Glutamatergic neuron (in vitro differentiated cells): Measurements from ENCODE around the gene TRMT2A. TPM values are rescaled to one million over a fixed set of nuclear protein-coding genes. Genes with fewer than 3 reads are reported as not detected.

Experiments
- DNase-seq: peaks from one replicate; pipeline ENCODE4 v3.0.0; 2022
- H3K27ac Mint-ChIP-seq: one replicate; pipeline ENCODE4 v1.8.0; 2020; ENCODE audit warnings: mild to moderate bottlenecking, mixed read lengths, inconsistent platforms; ENCODE audit not compliant: unreplicated experiment
- H3K27me3 Mint-ChIP-seq: one replicate; pipeline ENCODE4 v1.8.0; 2020; ENCODE audit warnings: mild to moderate bottlenecking, moderate library complexity, mixed read lengths, inconsistent platforms; ENCODE audit not compliant: unreplicated experiment
- H3K36me3 Mint-ChIP-seq: one replicate; pipeline ENCODE4 v1.8.0; 2020; ENCODE audit warnings: mild to moderate bottlenecking, mixed read lengths, inconsistent platforms; ENCODE audit not compliant: unreplicated experiment
- H3K4me1 Mint-ChIP-seq: one replicate; pipeline ENCODE4 v1.8.0; 2020; ENCODE audit warnings: mild to moderate bottlenecking, low read depth, mixed read lengths, inconsistent platforms; ENCODE audit not compliant: unreplicated experiment
- H3K4me3 Mint-ChIP-seq: one replicate; pipeline ENCODE4 v1.8.0; 2020; ENCODE audit warnings: mild to moderate bottlenecking, mixed read lengths, inconsistent platforms; ENCODE audit not compliant: unreplicated experiment
- H3K9me3 Mint-ChIP-seq: one replicate; pipeline ENCODE4 v1.8.0; 2020; ENCODE audit warnings: mild to moderate bottlenecking, moderate library complexity, mixed read lengths, inconsistent platforms; ENCODE audit not compliant: unreplicated experiment
- long read RNA-seq: library from polyadenylated mRNA; unstranded; transcript quantifications from one replicate; pipeline ENCODE4 v2.0.0, GENCODE V29; 2020; ENCODE audit not compliant: unreplicated experiment
- total RNA-seq: library from RNA; stranded (reverse); fragmentation: NEBNext Ultra II Directional; extraction: Animal tissue kit (Norgen Biotek cat#: 25700); gene quantifications from one replicate; pipeline ENCODE4 v1.2.1, GENCODE V29; 2021; ENCODE audit not compliant: unreplicated experiment
- TF ChIP-seq, protein P1 (sequence below): fragments of 200-600 bp; sonication (generic); IDR thresholded peaks from one replicate; pipeline ENCODE4 v1.5.0; 2021; ENCODE audit not compliant: partially characterized antibody, unreplicated experiment

TRMT2A gene, protein sequence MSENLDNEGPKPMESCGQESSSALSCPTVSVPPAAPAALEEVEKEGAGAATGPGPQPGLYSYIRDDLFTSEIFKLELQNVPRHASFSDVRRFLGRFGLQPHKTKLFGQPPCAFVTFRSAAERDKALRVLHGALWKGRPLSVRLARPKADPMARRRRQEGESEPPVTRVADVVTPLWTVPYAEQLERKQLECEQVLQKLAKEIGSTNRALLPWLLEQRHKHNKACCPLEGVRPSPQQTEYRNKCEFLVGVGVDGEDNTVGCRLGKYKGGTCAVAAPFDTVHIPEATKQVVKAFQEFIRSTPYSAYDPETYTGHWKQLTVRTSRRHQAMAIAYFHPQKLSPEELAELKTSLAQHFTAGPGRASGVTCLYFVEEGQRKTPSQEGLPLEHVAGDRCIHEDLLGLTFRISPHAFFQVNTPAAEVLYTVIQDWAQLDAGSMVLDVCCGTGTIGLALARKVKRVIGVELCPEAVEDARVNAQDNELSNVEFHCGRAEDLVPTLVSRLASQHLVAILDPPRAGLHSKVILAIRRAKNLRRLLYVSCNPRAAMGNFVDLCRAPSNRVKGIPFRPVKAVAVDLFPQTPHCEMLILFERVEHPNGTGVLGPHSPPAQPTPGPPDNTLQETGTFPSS
- 62.1 TPM for total RNA-seq
- long read RNA-seq, transcript TRMT2A-201 (12 exons, 2,964 nt), result major isoform, 7 of 20 reads
- long read RNA-seq, partial matches to known transcripts, result 2 of 20 reads
- long read RNA-seq, other reads (novel, unspliced or antisense), result 9 of 20 reads

DNA sequence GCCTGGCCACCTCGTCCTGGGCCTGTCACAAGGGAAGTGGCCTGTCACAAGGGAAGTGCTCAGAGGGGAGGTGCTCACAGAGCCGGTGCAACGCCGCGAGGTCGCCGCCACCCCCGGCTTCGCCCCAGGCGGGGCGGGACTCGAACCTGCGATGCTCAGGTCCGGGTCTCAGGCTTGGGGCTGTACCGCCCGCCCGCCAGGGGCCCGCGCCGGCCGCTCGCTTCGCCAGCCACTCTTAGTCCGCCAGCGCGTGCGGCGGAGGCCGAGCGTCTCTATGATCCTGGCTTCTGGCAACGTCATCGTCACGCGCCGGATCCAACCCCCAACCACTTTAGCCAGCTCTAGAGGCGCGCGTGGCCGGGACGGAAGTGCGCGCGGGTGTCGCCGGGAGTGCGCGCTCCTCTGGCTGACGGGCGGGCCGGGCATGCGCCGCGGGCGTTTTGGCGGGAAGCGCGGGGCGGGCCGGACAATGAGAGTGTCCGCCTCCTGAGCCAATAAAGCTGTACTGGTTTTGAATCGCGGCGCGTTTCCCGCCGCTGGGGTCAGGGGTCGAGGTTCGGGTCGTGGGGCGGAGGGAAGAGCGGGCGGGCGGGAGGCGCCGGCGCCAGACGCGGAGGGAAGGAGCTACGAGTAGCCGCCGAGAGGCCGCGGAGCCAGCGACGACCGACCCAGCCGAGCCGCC is at the start of gene TRMT2A:
Gene TRMT2A, minus strand, starts transcription at position 276 of the 682 bp plus-strand sequence. CDS start 320 bp downstream, outside the sequence.
- H3K9me3 Mint-ChIP-seq, result peaks cover 5% of the 10 kb centered on the region
- peaks cover 12% of the 10 kb centered on the region for H3K27me3 Mint-ChIP-seq
- peak within 1 kb of the TSS; percentile 89 for H3K27ac Mint-ChIP-seq
- TF ChIP-seq, protein P1, sequence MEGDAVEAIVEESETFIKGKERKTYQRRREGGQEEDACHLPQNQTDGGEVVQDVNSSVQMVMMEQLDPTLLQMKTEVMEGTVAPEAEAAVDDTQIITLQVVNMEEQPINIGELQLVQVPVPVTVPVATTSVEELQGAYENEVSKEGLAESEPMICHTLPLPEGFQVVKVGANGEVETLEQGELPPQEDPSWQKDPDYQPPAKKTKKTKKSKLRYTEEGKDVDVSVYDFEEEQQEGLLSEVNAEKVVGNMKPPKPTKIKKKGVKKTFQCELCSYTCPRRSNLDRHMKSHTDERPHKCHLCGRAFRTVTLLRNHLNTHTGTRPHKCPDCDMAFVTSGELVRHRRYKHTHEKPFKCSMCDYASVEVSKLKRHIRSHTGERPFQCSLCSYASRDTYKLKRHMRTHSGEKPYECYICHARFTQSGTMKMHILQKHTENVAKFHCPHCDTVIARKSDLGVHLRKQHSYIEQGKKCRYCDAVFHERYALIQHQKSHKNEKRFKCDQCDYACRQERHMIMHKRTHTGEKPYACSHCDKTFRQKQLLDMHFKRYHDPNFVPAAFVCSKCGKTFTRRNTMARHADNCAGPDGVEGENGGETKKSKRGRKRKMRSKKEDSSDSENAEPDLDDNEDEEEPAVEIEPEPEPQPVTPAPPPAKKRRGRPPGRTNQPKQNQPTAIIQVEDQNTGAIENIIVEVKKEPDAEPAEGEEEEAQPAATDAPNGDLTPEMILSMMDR, result no peak
- H3K4me1 Mint-ChIP-seq, result peaks cover 4% of the 10 kb centered on the region
- DNase-seq, result peak; percentile 98
- H3K36me3 Mint-ChIP-seq, result no peaks in the 10 kb centered on the region
- peak within 1 kb of the TSS; percentile 91 for H3K4me3 Mint-ChIP-seq

DNA sequence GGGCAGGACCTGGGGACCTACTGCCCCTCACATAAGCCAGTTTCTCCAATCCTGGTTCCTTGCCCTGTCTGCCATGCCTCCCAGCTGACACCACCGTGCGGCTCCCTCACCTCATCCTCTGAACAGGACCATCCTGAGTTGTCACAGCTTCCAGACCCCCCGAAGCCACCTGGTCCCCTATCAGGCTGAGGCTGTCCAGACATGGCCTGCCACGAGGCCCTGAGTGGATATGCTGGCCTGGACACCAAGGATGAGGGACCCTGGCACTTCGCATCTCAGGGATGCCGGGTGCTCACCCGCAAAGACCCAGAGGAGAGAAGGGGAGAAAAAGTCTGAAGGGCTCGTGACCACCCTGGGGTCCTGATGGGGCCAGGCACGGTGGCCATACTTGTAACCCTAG is 49.7 kb upstream of the TRMT2A start:
- Mint-ChIP-seq H3K27ac (no peak overlapping the region), H3K4me3 (no peak overlapping the region), H3K9me3 (no peaks in the 10 kb centered on the region), H3K36me3 (no peaks in the 10 kb centered on the region), H3K27me3 (peaks cover 2% of the 10 kb centered on the region), H3K4me1 (no peaks in the 10 kb centered on the region)
- TF ChIP-seq, protein P1, result no peak
- no peak for DNase-seq

DNA sequence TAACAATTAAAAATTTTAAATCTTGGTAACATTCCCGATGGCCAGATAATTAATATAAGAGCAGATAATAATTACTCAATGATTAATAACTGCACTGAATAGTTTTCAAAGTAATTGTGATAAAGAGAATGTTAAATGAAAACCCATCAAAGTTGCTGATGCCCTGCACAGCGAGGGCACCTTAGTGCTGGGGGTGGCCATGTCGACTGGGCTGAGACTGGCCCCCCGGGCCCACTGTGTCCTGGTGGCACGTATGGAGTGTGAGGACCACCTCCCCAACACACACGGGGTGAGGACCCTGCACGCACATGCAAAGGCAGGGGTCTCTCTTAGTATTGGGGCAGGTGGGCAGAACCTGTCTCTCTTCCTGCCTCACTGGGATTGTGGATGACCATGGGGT is 48.9 kb upstream of the TRMT2A start:
- Mint-ChIP-seq H3K9me3 (no peaks in the 10 kb centered on the region), H3K27ac (no peak overlapping the region), H3K27me3 (peaks cover 2% of the 10 kb centered on the region), H3K4me1 (no peaks in the 10 kb centered on the region), H3K36me3 (no peaks in the 10 kb centered on the region), H3K4me3 (no peak overlapping the region)
- TF ChIP-seq, protein P1, result no peak
- DNase-seq, result no peak

DNA sequence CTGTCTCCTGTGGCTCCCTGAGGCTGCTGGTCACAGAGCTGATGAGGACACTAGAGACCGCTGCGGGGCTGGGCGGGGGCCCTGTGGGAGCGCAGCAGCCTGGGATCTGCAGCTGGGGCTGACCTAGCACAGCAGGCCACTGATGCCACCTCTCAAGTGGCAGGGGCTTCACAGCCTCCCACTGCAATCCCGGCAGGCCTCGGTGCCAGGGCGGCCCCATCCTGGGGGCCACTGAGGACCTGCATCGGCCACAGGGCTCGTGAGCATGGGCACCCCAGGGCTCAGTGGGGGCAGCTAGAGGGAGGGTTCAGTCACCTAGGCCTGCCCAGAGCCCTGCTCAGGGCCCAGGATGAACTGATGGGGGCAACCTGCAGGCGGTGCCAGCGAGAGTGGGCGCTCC is 48.4 kb upstream of the TRMT2A start:
- Mint-ChIP-seq H3K4me3 (no peak overlapping the region), H3K9me3 (no peaks in the 10 kb centered on the region), H3K4me1 (no peaks in the 10 kb centered on the region), H3K27ac (no peak overlapping the region), H3K36me3 (no peaks in the 10 kb centered on the region), H3K27me3 (peaks cover 2% of the 10 kb centered on the region)
- no peak for DNase-seq
- TF ChIP-seq, protein P1, result no peak
